Body of pancreas (tissue), 4 donors: ENCODE results near the gene FIGLA.

Experiments used
- POLR2A ChIP-seq, 3 donors: fragments of 450-650 bp; IDR thresholded peaks; one replicate each; pipeline ENCODE4 v1.6.1; 2016; ENCODE audit warnings: antibody characterized with exemption in 3 of 3, mild to moderate bottlenecking in 2 of 3
- TF ChIP-seq, protein P1 (sequence below), 7 experiments: fragments of 450-650 bp in 4 of 7; fragments of 200-600 bp in 3 of 7; sonication (generic) in 3 of 7; IDR thresholded peaks; one replicate each; pipeline ENCODE4 v1.5.1; 2016 to 2019; ENCODE audit warnings: antibody characterized with exemption in 7 of 7

DNA sequence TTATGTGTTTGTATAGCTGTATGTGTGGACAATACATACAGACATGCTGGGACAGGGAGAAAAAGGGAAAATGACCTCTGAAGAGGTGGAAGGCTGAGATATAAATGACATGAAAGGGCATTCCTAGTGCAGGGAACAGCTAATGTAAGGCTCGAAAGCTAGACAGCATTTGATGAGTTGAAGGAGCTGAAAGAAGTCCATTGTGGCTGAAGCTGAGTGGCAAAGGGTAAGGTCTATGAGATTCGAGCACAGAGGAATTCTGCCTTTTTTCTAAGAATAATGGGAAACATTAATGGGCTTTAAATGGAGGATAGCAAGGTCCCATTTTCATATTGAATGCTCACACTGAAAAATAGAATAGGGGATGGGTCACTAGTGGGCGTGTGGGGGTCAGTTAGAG lies 46.0 kb downstream of the FIGLA start:
- TF ChIP-seq, protein P1, sequence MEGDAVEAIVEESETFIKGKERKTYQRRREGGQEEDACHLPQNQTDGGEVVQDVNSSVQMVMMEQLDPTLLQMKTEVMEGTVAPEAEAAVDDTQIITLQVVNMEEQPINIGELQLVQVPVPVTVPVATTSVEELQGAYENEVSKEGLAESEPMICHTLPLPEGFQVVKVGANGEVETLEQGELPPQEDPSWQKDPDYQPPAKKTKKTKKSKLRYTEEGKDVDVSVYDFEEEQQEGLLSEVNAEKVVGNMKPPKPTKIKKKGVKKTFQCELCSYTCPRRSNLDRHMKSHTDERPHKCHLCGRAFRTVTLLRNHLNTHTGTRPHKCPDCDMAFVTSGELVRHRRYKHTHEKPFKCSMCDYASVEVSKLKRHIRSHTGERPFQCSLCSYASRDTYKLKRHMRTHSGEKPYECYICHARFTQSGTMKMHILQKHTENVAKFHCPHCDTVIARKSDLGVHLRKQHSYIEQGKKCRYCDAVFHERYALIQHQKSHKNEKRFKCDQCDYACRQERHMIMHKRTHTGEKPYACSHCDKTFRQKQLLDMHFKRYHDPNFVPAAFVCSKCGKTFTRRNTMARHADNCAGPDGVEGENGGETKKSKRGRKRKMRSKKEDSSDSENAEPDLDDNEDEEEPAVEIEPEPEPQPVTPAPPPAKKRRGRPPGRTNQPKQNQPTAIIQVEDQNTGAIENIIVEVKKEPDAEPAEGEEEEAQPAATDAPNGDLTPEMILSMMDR (IDR thresholded peaks at IDR 0.05) = no peak
- no peak for TF ChIP-seq POLR2A (IDR thresholded peaks at IDR 0.05)
